ENCODE results near the gene CDH1.
"Not testable (repeated sequence)": the region's sequence is repeated elsewhere in the genome, so short reads cannot be mapped to it uniquely, and the experiment has no call there.

CDH1 gene

GRCh38 chr16:68785715-68786114 lies 48.6 kb downstream of the CDH1 start:
- TF ChIP-seq CTCF (IDR thresholded peaks at IDR 0.05; ENCODE audit: insufficient read depth, low read depth, low read length, missing control alignments), result no peak
- no peak for DNase-seq (ENCODE audit: low read depth)
- H3K4me3 ChIP-seq (ENCODE audit: low read length), result no peak overlapping the region

- peak; percentile 92 for DNase-seq (ENCODE audit: low read depth)
- no peak overlapping the region for H3K4me3 ChIP-seq (ENCODE audit: low read length)
- no peak for TF ChIP-seq CTCF (IDR thresholded peaks at IDR 0.05; ENCODE audit: insufficient read depth, low read depth, low read length, missing control alignments)
These were observed 49.8 kb downstream of the CDH1 start for GRCh38 chr16:68786685-68787418.

- H3K4me3 ChIP-seq (ENCODE audit: low read length); DNase-seq (ENCODE audit: low read depth): not testable (repeated sequence)
These were observed 50.3 kb downstream of the CDH1 start for GRCh38 chr16:68787419-68787807.

- H3K4me3 ChIP-seq (ENCODE audit: low read length), result no peak overlapping the region
- no peak for TF ChIP-seq CTCF (IDR thresholded peaks at IDR 0.05; ENCODE audit: insufficient read depth, low read depth, low read length, missing control alignments)
- peak; percentile 88 for DNase-seq (ENCODE audit: low read depth)
These were observed 53.2 kb downstream of the CDH1 start for GRCh38 chr16:68790130-68790761.

- H3K4me3 ChIP-seq (ENCODE audit: low read length), result no peak overlapping the region
- no peak for DNase-seq (ENCODE audit: low read depth)
These were observed 53.9 kb downstream of the CDH1 start for GRCh38 chr16:68790944-68791343.

GRCh38 chr16:68792465-68793324 lies 55.6 kb downstream of the CDH1 start:
- H3K4me3 ChIP-seq (ENCODE audit: low read length), result no peak overlapping the region
- no peak for TF ChIP-seq CTCF (IDR thresholded peaks at IDR 0.05; ENCODE audit: insufficient read depth, low read depth, low read length, missing control alignments)
- DNase-seq (ENCODE audit: low read depth), result peak; percentile 46

More at GRCh38 chr16:68790944-68791343, 53.9 kb downstream of the CDH1 start:
- no peak for TF ChIP-seq CTCF (IDR thresholded peaks at IDR 0.05; ENCODE audit: insufficient read depth, low read depth, low read length, missing control alignments)

GRCh38 chr16:68793401-68793857 lies 56.3 kb downstream of the CDH1 start:
- DNase-seq (ENCODE audit: low read depth), result no peak
- TF ChIP-seq CTCF (IDR thresholded peaks at IDR 0.05; ENCODE audit: insufficient read depth, low read depth, low read length, missing control alignments), result no peak
- no peak overlapping the region for H3K4me3 ChIP-seq (ENCODE audit: low read length)
